AG09309 (cell line): Measurements from ENCODE around the gene EIF5AL1.
"Not testable (repeated sequence)": the region's sequence is repeated elsewhere in the genome, so short reads cannot be mapped to it uniquely, and the experiment has no call there.

Source experiments
- DNase-seq: peaks from one replicate; pipeline ENCODE4 v3.0.0-alpha.2; 2010; ENCODE audit warnings: low read depth
- H3K4me3 ChIP-seq: 2 replicates; pipeline ENCODE4 v1.5.1; 2011; ENCODE audit warnings: mild to moderate bottlenecking, low read depth, low read length, moderate library complexity; ENCODE audit not compliant: control insufficient read depth
- CTCF ChIP-seq: IDR thresholded peaks from 2 replicates; pipeline ENCODE4 v1.5.1; 2011; ENCODE audit warnings: mild to moderate bottlenecking, low read depth, low read length, inconsistent platforms; ENCODE audit not compliant: insufficient read depth, control insufficient read depth; ENCODE audit errors: missing control alignments

Gene EIF5AL1

GRCh38 chr10:79547973-79548372 lies 35.6 kb downstream of the EIF5AL1 start:
- no peak for TF ChIP-seq CTCF
- no peak overlapping the region for H3K4me3 ChIP-seq
- DNase-seq: no peak

GRCh38 chr10:79552143-79552542 lies 39.8 kb downstream of the EIF5AL1 start:
- H3K4me3 ChIP-seq: no peak overlapping the region
- TF ChIP-seq CTCF: no peak
- DNase-seq: no peak

- no peak for DNase-seq
Measured at GRCh38 chr10:79555354-79556309, 43.3 kb downstream of the EIF5AL1 start.

DNA sequence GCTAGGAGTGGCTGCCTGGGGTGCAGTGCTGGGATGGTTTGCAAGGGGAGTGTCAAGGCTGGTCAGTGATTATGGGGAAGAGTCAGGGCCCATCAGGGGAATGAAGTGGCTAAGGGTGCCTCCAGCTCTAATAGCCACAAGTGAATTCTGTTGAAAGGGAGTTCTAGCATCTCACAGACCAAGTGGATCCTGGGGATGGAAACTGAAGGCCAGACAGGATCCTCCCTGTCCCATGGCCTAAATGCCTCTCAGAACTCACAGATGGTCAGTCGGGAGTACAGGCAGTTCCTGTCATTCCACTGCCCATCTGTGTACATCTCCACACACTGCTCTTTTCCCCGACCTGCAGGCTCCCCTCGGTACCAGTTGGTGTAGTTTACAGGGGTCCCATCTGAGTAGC lies 44.6 kb downstream of the EIF5AL1 start:
- not testable (repeated sequence) for H3K4me3 ChIP-seq, DNase-seq

More at GRCh38 chr10:79555354-79556309, 43.3 kb downstream of the EIF5AL1 start:
- no peak for TF ChIP-seq CTCF
- no peak overlapping the region for H3K4me3 ChIP-seq

GRCh38 chr10:79559726-79560125 lies 47.4 kb downstream of the EIF5AL1 start:
- H3K4me3 ChIP-seq: no peak overlapping the region
- DNase-seq: no peak
- TF ChIP-seq CTCF: no peak

GRCh38 chr10:79560160-79560709 lies 47.9 kb downstream of the EIF5AL1 start, which contains the start of gene SFTPA2:
Gene SFTPA2 (minus strand): TSS chr10:79560407. CDS start chr10:79559483, 924 bp downstream.
- no peak for TF ChIP-seq CTCF
- DNase-seq: no peak

DNA sequence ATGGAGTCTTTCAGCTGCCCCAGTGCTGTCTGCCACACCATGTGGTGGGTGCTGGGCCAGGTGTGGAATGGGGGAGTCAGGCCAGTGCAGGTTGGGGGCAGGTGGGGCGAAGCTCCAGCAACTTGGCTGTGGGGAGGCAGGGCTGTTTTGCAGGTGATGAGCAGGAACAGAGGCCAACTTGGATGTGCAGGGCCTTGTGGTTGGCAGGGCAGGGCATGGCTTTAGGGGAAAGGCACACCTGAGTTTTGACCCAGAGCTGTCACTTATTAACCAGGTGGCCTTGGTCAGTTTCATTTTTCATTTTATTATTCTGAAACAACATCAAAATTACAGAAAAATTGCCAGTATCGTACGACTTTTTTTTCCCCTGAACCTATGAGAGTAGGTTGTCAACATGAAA lies 48.9 kb downstream of the EIF5AL1 start:
- no peak overlapping the region for H3K4me3 ChIP-seq
- TF ChIP-seq CTCF: no peak
- no peak for DNase-seq

More at GRCh38 chr10:79560160-79560709, 47.9 kb downstream of the EIF5AL1 start, which contains the start of gene SFTPA2:
- no peak within 1 kb of the TSS for H3K4me3 ChIP-seq
